Right renal cortex interstitium (tissue), 3 donors: ENCODE data around the gene EGLN3. TPM values are rescaled to one million over a fixed set of nuclear protein-coding genes. Genes with fewer than 3 reads are reported as not detected.
"Not testable (repeated sequence)": the region's sequence is repeated elsewhere in the genome, so short reads cannot be mapped to it uniquely, and the experiment has no call there.

Experiments used
- DNase-seq, 3 donors: peaks; one replicate each; pipeline ENCODE4 v3.0.0-alpha.2; 2013; ENCODE audit warnings: low read depth in 3 of 3, low spot score in 2 of 3
- polyA plus RNA-seq, 3 donors: library from polyadenylated mRNA; unstranded; fragments of 120-200 nt; gene quantifications; one replicate each; pipeline ENCODE4 v1.2.1, GENCODE V29; 2013; ENCODE audit not compliant: insufficient read length in 3 of 3

EGLN3 gene
- polyA plus RNA-seq, 3 donors, result 13.6 to 20.7 (median 18.4) TPM

- no peak for DNase-seq
These were observed 12.5 kb downstream of the EGLN3 start for GRCh38 chr14:33938131-33938949.

- no peak for DNase-seq
These were observed 14.5 kb downstream of the EGLN3 start for GRCh38 chr14:33936391-33936790.

GRCh38 chr14:33934938-33935337 lies 15.9 kb downstream of the EGLN3 start:
- no peak for DNase-seq

DNA sequence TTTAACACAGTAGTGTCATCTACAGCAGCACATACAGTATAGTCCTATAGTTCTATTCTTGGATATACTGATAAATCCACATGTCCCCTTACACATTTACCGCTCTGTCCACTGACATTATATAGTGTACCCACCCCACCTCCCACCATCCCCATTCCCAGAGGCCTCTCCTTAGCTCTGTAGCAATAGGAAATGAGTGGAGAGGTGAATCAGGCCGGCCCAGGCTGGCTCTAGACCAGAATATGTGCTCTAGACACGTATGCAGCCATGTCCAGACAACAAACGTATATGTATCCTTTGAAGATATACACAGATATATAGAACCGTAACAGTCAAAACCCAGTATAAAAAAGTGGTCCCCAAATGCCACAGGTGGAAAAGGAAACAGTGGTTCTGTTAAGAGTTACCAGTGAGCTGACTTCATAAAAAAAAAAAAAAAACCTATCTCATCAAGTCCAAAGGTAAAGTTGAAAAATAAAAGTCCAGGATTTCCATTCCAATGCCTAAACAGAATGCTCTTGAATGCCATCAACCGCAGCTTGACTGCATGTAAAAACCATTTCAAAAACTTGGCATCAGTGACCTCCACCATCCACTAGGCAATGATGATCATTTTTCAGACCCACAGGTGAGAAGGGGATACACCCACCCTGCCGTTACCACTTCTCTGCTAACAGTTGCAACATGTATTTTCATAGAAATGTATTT lies 16.7 kb downstream of the EGLN3 start:
- no peak for DNase-seq

DNA sequence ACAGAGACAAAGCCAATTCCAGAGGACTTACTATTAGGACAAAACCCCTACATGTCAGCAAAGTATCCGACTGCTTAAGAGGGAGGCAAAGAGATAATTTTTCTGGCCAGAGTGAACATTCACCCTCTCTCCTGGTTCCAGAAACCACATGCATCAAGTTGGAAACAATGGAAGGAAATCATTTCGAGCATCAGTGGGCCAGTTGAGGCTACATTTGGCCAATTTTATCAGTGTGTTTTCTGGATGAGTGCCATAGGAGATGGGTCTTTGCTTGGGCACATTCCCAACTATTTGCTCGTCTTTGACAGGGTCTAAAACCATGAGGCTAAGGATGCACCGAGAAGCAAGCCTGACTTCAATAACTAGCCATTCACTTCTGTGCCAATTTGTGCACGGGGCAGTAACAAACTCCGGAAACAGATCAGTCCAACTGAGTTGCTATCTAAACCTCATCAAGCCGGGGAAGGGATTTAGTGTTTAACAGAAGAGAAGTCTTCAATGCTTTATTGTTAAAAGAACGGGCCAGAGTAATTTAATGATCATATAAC lies 17.4 kb downstream of the EGLN3 start:
- DNase-seq, result no peak

- no peak for DNase-seq
These were observed 18.1 kb downstream of the EGLN3 start for GRCh38 chr14:33932576-33933345.

DNA sequence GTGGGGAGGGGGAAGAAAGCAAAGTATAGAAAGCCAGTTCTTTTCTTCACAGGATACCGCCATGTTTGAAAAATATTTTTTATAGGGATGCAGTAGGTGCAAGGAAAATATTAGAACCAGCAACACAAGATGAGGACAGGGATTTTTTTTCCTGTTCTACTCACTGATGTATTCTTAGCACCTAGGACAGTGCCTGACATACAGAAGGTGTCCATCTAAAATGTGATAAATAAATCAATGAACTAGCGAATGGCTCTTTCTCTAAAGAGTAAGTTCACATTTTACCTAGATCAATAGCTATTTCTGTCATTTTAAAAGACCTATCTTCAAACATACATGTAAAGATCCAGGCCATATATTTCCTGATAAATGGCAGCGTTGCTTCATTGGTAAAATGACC lies 18.8 kb downstream of the EGLN3 start:
- no peak for DNase-seq

DNA sequence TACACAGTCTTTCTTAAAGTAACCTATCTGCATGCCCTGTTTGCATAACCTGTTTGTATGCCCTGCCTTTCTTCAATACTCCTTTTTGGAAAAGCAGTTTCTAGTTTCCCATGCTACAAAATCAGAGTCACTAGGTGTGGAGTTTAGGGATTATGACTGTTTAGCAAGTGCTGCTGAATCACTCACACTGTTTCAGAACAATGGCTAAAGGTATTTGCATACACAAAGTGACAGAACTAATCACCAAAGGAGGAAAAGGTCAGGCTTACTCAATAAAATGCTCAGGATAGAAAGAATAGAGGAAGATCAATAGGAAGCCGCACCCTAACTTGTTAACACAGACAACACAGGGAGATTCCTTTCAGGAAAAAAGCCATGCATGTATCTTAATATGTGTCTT lies 19.4 kb downstream of the EGLN3 start:
- no peak for DNase-seq

DNA sequence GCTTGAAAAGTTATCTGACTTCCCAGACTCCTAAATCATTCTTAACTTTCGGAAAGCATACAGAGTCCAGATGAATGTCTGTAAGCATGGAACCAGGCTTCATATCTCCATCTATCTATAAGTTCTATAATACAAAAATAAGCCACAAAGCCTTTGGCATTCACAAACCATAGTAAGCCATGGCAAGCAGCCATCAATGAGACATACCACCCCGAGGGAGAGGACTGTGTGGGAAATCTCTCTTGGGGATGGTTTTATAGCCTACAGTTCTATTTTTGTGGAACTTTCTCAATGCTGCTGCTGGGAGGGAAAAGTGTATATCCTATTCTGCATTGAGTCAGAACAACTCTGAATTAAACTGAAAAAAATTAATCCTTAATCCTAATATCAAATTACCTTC lies 20.4 kb downstream of the EGLN3 start:
- DNase-seq, result no peak

GRCh38 chr14:33929799-33930408 lies 21.0 kb downstream of the EGLN3 start:
- DNase-seq, result no peak

- DNase-seq, result no peak
These were observed 22.0 kb downstream of the EGLN3 start for GRCh38 chr14:33928895-33929294.

- no peak for DNase-seq
These were observed 22.9 kb downstream of the EGLN3 start for GRCh38 chr14:33927944-33928343.

DNA sequence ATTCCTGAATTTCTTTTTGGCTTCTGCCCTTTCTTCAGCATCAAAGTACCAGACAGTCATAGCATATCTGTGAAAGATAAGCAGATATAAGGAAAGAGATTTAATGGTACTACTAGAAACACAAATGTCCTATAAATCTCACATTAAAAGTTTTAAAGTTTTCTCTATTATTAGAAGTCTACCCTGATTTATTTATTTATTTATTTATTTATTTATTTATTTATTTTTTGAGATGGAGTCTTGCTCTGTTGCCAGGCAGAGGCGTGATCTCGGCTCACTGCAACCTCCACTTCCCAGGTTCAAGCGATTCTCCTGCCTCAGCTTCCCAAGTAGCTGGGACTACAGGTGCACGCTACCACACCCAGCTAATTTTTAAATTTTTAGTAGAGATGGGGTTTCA lies 23.9 kb downstream of the EGLN3 start:
- DNase-seq, result not testable (repeated sequence)

GRCh38 chr14:33925946-33926345 lies 24.9 kb downstream of the EGLN3 start:
- no peak for DNase-seq

- no peak for DNase-seq
These were observed 25.6 kb downstream of the EGLN3 start for GRCh38 chr14:33925235-33925634.

DNA sequence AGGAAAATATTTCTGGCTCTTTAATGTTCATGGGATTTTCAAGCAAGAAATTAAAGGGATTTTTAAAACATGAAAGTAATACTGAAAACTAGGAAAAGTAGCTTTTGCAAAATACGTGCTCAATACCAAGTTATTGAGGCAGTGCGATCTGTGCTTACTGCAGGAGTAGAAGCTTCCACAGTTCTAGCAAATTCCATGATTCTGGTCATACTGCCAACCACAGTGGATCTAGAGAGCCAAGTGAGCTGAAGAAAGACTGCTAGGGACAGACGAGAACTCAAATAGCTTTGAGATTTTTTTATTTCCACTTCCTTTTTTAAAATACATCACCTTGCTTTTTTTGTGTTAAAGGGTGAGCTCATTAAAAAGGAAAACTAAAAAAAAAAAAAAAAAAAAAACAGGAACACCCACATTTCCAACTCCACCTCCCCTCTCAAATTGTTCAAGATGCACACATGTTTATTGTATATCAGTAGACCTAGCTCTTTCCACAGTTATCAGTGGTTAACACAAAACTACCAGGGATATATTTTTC lies 26.2 kb downstream of the EGLN3 start:
- no peak for DNase-seq

GRCh38 chr14:33922125-33922524 lies 28.7 kb downstream of the EGLN3 start:
- DNase-seq, result no peak

DNA sequence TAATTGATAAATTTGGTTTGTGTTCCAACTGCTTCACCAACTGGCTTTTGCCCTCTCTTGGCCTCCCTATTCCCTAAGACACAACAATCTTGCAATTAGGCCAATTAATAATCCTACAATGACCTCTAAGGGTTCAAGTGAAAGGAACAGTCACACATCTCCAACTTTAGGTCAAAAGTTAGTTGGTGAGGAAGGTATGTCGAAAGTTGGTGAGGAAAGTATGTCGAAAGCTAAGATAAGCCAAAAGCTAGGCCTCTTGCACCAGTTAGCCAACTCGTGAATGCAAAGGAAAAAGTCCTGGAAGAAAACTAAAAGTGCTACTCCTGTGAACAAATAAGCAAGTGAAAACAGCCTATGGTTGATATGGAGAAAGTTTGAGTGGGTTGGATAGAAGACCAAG lies 32.6 kb downstream of the EGLN3 start:
- DNase-seq, result no peak

DNA sequence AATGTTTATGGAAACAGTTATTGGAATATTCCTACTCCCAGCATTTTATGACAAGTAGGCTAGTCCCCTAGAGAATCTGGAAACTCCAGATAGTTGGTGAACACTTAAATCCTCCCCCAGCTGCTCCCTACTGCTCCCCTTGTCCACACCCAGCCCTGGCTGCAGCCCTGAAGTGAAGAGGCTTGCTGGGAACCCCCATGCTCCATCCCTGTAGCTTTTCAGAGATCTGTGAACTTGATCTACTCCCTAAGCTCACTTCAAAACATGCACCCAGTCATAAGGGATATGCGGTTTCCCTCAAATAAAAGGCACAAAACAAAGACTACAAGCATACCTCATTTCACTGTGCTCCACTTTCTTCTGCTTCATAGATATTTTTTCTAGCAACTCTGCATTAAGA lies 33.2 kb downstream of the EGLN3 start:
- DNase-seq, result no peak
